Ovary (tissue), 3 donors: ENCODE measurements around the gene TCHP.

Experiments used
- CTCF ChIP-seq, 3 donors: fragments of 450-650 bp in 2 of 3; fragments of 200-600 bp in 1 of 3; IDR thresholded peaks; one replicate each; pipeline versions ENCODE4 v1.5.1 to v1.8.0; 2016 to 2022; ENCODE audit warnings: antibody characterized with exemption in 3 of 3, mild to moderate bottlenecking in 1 of 3
- POLR2A ChIP-seq: fragments of 450-650 bp; IDR thresholded peaks from one replicate; pipeline ENCODE4 v1.6.1; 2017; ENCODE audit warnings: antibody characterized with exemption, mild to moderate bottlenecking, moderate library complexity
- donor health status: DM: no; HTN: no; CAD: no.

GRCh38 chr12:109961201-109961600, 61.1 kb downstream of the TCHP start:
- TF ChIP-seq POLR2A: no peak
- TF ChIP-seq CTCF (IDR thresholded peaks at IDR 0.05): no peak
